Measurements from ENCODE around the gene LMNTD2.

LMNTD2 gene

GRCh38 chr11:553083-553987 is 7.2 kb downstream of the LMNTD2 start:
- no peak for DNase-seq (ENCODE audit: low spot score)

DNA sequence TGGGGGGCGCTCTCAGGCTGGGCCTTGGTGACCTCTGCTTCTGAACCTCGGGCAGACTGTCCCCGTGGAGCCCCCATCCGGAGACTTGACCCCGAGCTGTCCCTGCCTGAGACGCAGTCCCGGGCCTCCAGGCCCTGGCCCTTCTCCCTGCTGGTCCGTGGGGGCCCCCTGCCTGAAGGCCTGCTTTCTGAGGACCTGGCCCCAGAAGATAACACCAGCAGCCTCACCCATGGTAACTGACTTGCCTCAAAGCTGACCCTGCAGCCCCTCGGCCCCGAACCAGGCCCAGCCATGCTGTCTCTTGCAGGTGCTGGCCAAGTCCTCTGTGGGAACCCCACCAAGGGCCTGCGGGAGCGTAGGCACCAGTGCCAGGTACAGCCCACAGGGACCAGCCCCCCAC is 8.9 kb downstream of the LMNTD2 start:
- DNase-seq (ENCODE audit: low spot score), result no peak

DNA sequence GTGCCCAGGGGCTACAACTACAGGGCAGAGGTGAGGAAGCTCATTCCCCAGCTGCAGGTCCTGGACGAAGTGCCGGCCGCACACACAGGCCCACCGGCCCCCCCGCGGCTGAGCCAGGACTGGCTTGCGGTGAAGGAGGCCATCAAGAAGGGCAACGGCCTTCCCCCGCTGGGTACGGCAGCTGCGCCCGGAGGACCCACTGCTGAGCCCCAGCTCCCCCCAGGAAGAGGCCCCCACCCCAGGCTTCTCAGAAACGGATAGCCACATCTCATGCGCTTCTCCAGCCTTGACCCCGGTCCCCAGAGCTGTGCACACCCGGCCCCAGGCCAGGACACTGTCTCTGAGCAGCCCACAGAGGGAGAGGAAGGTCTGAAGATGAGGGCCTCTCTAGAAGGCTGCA is 9.4 kb downstream of the LMNTD2 start:
- no peak for DNase-seq (ENCODE audit: low spot score)

DNA sequence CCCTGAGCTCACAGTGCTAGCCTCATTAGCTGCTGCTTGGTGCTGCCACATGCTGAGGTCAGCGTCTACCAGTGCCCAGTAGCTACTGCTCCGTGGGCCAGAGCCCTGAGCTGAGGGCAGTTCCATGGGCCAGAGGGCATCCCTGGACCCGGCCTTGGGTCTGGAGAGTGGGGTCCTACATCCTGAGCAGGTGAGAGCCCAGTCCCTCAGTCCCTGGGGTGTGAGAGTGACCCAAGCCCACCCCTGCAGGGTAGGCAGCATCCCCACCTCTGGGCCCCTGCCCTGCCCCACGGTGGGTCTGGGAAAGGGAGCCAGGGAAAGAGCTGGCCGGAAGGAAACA is 9.8 kb downstream of the LMNTD2 start:
- no peak for DNase-seq (ENCODE audit: low spot score)

GRCh38 chr11:550021-550745 is 10.4 kb downstream of the LMNTD2 start:
- no peak for DNase-seq (ENCODE audit: low spot score)

DNA sequence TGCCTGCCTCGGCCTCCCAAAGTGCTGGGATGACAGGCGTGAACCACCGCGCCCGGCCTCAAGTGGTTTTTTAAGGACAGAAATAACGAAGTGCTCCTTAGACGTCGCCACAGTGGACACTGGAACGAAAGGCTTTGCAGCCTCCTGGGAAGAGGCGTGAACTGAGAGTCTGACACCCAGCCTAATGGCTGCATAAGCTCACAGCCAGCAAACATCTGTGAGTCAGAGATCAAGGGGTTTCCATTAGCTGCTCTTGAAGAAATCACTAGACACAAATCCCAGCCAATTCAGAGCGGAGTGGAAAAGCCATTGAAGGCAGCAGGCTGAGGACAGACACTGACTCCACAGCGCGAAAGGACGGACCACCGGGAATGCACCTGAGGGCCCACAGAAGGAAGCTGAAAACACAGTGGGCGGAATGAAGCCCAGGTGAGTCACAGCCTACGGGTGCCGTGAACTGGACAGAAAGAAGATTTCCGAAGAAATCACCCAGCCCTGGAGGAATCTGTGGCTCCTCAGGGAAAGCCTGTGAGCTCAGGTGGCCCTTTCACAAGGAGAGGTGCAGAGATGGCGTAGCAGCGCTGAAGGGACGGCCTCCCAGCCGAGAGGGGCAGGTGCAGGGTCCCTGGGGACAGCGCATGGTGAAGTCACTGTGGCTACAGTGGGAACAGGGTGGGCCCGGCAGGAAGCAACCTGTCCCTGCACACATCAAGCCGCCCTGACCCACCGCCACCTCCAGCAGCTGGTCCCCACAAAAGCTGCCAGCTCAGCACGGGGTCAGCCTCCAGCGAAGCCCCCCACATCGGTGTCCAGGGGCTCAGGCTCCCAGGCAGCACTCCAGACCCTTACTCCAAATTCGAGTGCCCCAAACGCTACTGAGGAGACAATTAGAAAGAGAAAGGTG is 11.6 kb downstream of the LMNTD2 start:
- no peak for DNase-seq (ENCODE audit: low spot score)

GRCh38 chr11:545171-545570 is 15.4 kb downstream of the LMNTD2 start:
- DNase-seq (ENCODE audit: low spot score), result no peak

DNA sequence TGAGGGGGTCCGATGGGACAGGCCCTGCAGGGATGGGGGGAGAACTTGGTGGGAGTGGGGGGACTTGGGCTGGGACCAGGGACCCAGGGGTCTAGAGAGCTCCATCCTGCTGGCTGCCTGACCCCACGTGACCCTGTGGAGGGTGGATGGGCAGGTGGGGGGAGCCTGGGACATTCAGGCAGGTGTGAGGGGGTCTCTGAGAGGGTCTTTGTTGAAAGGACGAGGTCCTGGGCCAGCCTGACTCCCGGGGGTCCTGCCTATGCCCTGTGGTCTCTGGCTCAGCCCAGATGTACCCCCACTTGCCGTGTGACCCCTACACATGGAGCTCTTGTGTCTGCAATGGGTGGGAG is 15.7 kb downstream of the LMNTD2 start:
- DNase-seq (ENCODE audit: low spot score), result no peak

DNA sequence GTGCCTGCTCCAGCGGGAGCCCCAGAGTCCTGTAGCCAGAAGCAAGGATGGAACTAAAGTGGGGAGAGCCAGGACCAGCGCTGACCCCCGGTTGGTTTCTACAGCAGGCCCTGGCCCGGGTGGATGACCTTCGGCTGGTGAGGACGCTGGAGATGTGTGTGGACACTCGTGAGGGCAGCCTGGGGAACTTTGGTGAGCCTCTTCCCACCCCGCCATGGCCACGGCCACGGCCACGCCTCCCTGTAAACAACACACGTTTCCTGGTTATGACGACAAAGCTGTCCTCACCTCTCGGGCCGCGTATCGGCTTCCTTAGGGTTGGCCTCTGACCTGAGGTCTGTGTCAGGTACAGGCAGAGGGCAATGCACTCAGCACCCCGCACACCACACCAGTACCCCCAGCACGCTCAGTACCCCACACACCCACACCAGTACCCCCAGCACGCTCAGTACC is 19.1 kb downstream of the LMNTD2 start:
- no peak for DNase-seq (ENCODE audit: low spot score)

DNA sequence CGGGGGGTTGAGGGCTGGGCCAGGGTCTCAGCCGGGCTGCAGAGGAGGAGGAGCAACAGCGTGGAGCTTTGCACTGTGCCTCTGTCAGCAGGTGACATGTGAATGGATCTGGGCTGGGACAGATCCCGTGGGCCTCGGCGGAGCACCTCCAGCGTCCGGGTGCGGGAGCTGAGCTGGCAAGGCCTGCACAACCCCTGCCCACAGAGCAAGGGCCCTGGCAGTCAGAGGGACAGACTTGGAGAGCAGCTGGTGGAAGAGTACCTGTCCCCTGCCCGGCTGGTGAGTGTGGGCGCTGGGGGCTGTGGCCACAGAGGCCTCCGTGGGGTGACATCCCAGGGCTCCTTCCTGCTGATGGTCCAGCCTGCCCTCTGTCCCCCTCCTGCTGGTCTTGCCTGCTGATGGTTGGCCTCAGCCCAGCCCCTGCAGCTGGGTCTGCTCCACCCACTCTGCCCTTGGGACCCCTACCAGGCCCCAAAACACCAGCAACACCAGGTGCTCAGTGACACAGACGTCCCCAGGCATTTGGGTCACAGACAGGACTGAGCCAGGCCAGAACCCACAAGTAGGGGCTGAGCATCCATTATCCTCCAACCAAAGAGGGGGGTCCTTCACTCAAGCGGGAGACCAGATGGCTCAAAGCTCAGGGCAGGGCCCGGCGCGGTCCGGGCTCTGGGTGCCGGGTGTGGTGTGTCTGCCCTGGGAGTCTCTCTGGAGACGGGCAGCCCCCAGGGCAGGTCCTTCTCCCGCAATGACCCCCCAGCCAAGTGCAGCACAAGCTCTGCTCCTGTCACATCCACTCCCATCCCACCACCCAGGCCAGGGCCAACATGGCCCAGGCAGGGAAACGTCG is 19.7 kb downstream of the LMNTD2 start:
- no peak for DNase-seq (ENCODE audit: low spot score)

DNA sequence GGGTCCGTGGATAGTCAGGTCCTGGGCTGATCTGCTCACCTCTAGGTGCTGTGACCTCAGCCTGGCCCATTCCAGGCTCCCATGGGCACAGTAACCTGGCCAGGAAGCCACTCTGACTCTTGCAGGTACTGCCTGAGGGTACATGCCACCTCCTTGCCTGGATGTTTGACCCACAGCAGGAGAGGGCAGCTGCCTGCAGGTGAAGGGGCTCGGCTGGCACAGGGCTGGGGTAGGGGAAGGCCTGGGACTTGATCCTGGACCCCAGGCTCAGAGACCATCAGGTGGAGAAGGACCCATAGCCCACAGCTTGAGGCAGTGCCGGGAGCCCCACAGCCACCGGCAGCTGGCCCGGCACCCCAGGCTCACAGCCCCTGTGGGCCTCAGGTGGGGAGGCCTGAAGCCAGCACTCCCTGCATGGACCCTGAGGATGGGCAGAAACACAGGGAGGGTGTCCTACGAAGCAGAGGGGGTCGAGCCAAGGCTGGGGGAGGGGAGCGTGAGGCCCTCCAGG is 20.5 kb downstream of the LMNTD2 start:
- DNase-seq (ENCODE audit: low spot score), result no peak

DNA sequence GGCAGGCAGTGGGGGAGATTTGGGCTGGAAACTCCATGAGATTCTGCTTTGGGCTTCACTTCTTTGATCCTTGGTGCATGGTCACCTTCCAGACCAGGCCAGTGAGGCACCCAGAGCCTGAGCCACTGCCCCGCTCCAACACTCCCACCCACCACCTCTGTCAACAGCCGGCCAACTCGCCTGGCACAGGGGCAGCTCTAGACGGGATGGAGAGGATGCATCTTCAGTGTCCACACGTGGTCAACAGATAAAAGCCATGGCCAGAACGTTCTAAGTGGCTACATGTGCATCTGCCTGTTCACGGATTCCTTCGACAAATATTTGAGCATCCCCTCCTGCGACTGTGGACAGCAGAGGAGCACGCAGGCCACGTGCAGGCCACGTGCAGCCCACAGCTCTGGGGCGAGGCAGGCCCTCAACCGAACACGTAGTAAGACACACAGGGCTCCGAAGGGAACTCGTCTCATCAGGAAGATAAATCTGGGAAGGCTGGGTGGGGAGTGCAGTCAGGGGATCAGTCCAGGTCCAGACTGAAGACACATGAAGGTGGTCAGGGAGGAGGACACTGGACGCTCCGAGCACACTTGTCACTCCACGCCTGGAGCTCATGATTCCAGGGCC is 22.0 kb downstream of the LMNTD2 start:
- DNase-seq (ENCODE audit: low spot score), result no peak

DNA sequence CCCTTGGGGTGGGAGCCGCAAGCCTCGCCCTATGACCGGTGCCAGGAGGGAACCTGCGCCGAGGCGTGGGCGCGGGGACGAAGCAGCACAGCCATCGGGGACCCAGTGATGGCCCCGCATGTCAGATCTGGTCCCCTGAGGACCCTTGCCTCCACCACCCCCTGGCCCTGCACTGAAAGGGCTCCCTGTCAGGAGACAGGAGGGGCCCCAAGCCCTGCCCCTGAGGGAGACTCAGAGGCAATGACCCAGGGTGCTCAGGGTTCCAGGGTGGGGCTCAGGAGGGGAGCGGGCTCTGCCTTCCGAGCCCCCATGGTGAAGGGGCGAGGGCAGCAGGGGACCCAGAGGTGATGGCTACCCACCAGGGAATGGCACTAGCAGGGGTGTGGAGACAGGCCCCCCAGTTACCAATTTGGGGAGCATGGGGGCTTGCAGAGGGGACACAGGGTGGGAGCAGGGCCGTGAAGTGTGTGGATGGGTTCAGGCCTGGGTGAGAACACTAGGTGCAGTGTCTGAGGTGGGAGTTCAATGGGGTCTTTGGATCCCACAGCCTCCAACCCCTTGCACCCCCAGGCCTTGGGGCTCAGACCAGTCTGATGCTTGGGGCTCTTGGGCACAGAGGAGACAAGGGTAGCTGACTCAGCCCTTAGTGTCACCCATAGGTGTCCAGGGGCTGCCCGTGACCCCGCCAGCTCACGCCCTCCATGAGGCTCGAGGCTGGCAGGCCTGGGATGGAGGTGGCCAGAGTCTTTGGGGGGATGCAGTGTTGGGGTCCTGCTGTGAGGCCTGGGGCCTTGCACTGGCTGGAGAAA is 22.7 kb downstream of the LMNTD2 start:
- no peak for DNase-seq (ENCODE audit: low spot score)

GRCh38 chr11:536841-537621 is 23.5 kb downstream of the LMNTD2 start, which contains the start of gene LRRC56:
TSS of gene LRRC56 (plus strand) at chr11:537527. CDS start at chr11:540685, 3,158 bp downstream.
- peak; percentile 83 for DNase-seq (ENCODE audit: low spot score)

GRCh38 chr11:535519-536454 is 24.8 kb downstream of the LMNTD2 start, which contains the start of gene HRAS:
TSS of gene HRAS (minus strand) at chr11:535576.
- DNase-seq (ENCODE audit: low spot score), result peak; percentile 100

DNA sequence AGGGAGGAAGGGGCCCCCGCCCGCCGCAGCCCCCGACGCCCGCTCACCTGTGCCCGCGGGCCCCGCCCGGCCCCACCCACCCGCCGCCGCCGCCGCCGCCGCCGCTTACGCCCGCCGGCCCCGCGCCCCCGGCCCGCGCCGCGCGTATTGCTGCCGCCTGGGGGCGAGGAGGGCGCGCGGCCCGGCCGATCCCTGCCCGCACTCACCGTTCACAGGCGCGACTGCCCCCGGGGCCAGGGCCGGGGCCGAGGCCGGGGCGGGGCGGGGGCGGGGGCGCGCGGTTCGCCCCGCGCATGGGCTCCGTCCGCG is 25.4 kb downstream of the LMNTD2 start:
- no peak for DNase-seq (ENCODE audit: low spot score)

DNA sequence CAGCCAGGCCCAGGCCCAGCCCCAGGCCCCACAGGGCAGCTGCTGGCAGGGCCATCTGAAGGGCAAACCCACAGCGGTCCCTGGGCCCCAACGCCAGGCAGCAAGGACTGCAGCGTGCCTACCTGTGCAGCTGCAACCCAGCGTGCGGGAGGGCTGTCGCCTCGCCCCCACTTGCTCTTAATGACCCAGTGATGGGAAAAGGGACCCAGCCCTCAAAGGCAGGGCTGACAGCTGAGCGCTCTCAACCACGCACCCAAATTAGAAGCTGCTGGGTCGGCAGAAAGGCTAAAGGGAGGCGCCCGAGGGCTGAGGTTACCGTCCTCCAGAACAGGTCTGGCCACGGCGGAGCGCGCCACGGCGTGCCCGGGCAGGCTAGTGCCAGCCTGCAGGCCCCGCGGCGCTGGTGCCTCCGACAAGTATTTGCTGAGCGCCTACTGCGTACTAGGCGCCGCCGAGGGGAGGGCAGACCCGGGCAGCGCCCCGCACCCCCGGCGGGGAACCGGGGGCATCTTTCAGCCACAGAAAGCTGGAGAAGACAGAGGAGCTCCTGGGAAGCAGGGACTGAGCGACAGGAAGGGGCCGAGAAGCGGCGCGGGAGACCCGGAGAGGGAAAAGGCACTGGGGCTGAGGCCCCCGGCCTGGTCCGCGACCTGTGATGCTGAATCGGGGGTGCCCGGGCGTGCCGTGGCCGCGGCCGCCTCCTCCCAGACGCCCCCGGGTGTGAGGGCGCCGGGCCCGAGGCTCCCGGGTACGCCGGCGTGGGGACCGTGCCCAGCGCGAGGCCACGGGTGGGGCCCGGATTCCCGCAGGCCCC is 25.9 kb downstream of the LMNTD2 start:
- DNase-seq (ENCODE audit: low spot score), result peak; percentile 64
